A549 (cell line): ENCODE results near the gene GRM7. TPM values are rescaled to one million over a fixed set of nuclear protein-coding genes. Genes with fewer than 3 reads are reported as not detected.

ENCODE experiments used
- ATAC-seq, 2 experiments: fragments of 200-7000 bp in 1 of 2; fragments of >200 bp in 1 of 2; cut with Nextera tagmentation in 1 of 2; cut with Tn5 transposase in 1 of 2; 3 replicates each; pipeline versions ENCODE4 v1.8.0 to v1.9.1; 2018 to 2020; ENCODE audit warnings: mild to moderate bottlenecking in 1 of 2, moderate library complexity in 1 of 2
- CTCF ChIA-PET: fragments of 300-600 bp; sonication (Branson Sonifier 250); formaldehyde crosslinking; extraction: SDS; loops from one replicate; lab custom pipeline; 2021; ENCODE audit warnings: antibody characterized with exemption, inconsistent platforms; lab: Yijun Ruan, JAX
- POLR2A ChIA-PET: fragments of 350-600 bp; formaldehyde crosslinking; extraction: SDS; loops from one replicate; lab custom pipeline; 2021; ENCODE audit warnings: antibody characterized with exemption, inconsistent platforms; lab: Yijun Ruan, JAX
- DNase-seq, 2 experiments: peaks; one replicate each; pipeline versions ENCODE4 v3.0.0 to v3.0.0-alpha.2; 2011 to 2016; ENCODE audit warnings: low read depth in 1 of 2, low spot score in 1 of 2
- FAIRE-seq: peaks from 2 replicates; lab custom pipeline; 2011; peaks lifted over from hg19 to GRCh38; lab: Jason Lieb, UNC
- H3K27ac ChIP-seq, 2 experiments: fragments of >200 bp; sonication (Bioruptor Twin); formaldehyde crosslinking; 3 replicates each; pipeline ENCODE4 v1.5.1; 2016 to 2017
- H3K4me1 ChIP-seq: fragments of >200 bp; sonication (Bioruptor Twin); formaldehyde crosslinking; 3 replicates; pipeline ENCODE4 v1.6.1; 2016
- H3K4me2 ChIP-seq: fragments of >200 bp; sonication (Bioruptor Twin); formaldehyde crosslinking; 3 replicates; pipeline ENCODE4 v1.6.1; 2016
- H3K4me3 ChIP-seq: fragments of >200 bp; sonication (Bioruptor Twin); formaldehyde crosslinking; 3 replicates; pipeline ENCODE4 v1.5.1; 2016
- H3K9me3 ChIP-seq: fragments of >200 bp; sonication (Bioruptor Twin); formaldehyde crosslinking; 3 replicates; pipeline ENCODE4 v1.6.1; 2016
- BHLHE40 ChIP-seq: IDR thresholded peaks from 2 replicates; pipeline ENCODE4 v1.6.1; 2012; ENCODE audit warnings: low read depth, low read length, inconsistent platforms
- CBX8 ChIP-seq: fragments of 200-600 bp; sonication (generic); IDR thresholded peaks from 2 replicates; pipeline ENCODE4 v1.6.1; 2016
- CEBPB ChIP-seq, 2 experiments: fragments of >200 bp in 1 of 2; sonication (Bioruptor Twin) in 1 of 2; formaldehyde crosslinking in 1 of 2; IDR thresholded peaks; 2 replicates each; pipeline ENCODE4 v1.6.1; 2012 to 2016
- EHF ChIP-seq: fragments of 250-450 bp; sonication (Bioruptor Pico); IDR thresholded peaks from 2 replicates; pipeline ENCODE4 v1.5.0; 2020; ENCODE audit warnings: mild to moderate bottlenecking
- FOXS1 ChIP-seq: fragments of 250-450 bp; sonication (Bioruptor Pico); IDR thresholded peaks from 2 replicates; pipeline ENCODE4 v1.5.0; 2020; ENCODE audit warnings: mild to moderate bottlenecking, moderate library complexity
- HEYL ChIP-seq: fragments of 250-450 bp; sonication (Bioruptor Pico); IDR thresholded peaks from 2 replicates; pipeline ENCODE4 v1.8.0; 2021; ENCODE audit warnings: mild to moderate bottlenecking, moderate library complexity
- HOXA7 ChIP-seq: fragments of 250-450 bp; sonication (Bioruptor Pico); IDR thresholded peaks from 2 replicates; pipeline ENCODE4 v1.5.0; 2020; ENCODE audit warnings: mild to moderate bottlenecking, moderate library complexity
- HOXB5 ChIP-seq: fragments of 250-450 bp; sonication (Bioruptor Pico); IDR thresholded peaks from 2 replicates; pipeline ENCODE4 v1.5.0; 2020; ENCODE audit warnings: mild to moderate bottlenecking, moderate library complexity
- MAZ ChIP-seq: fragments of 150-350 bp; IDR thresholded peaks from 2 replicates; pipeline ENCODE4 v1.6.1; 2014; ENCODE audit warnings: antibody characterized with exemption, low read depth, low read length, borderline replicate concordance
- MYC ChIP-seq: IDR thresholded peaks from 2 replicates; pipeline ENCODE4 v1.6.1; 2012; ENCODE audit warnings: mild to moderate bottlenecking, inconsistent platforms, low read length, improper control_type of control experiment, borderline replicate concordance
- NFE2L2 ChIP-seq: fragments of 150-350 bp; conservative IDR thresholded peaks from 2 replicates; pipeline ENCODE4 v1.6.1; 2014; ENCODE audit warnings: low read length
- NPAS2 ChIP-seq: fragments of 250-450 bp; sonication (Bioruptor Pico); IDR thresholded peaks from 2 replicates; pipeline ENCODE4 v1.8.0; 2022; ENCODE audit warnings: mild to moderate bottlenecking, moderate library complexity, borderline replicate concordance
- NR3C1 ChIP-seq: fragments of >200 bp; sonication (Bioruptor Twin); formaldehyde crosslinking; IDR thresholded peaks from 3 replicates; pipeline ENCODE4 v1.6.1; 2017
- PHF8 ChIP-seq: fragments of 200-600 bp; sonication (generic); IDR thresholded peaks from 2 replicates; pipeline ENCODE4 v1.6.1; 2016; ENCODE audit warnings: low read depth, mild to moderate bottlenecking, antibody characterized with exemption, moderate library complexity, borderline replicate concordance
- POLR2A ChIP-seq: IDR thresholded peaks from 2 replicates; pipeline ENCODE4 v1.6.1; 2012; ENCODE audit warnings: mild to moderate bottlenecking, low read length
- RCOR1 ChIP-seq: fragments of 150-350 bp; IDR thresholded peaks from 2 replicates; pipeline ENCODE4 v1.6.1; 2014; ENCODE audit warnings: antibody characterized with exemption, low read length, low read depth
- RNF2 ChIP-seq: fragments of 200-600 bp; sonication (generic); IDR thresholded peaks from 2 replicates; pipeline ENCODE4 v1.6.1; 2016; ENCODE audit warnings: low read depth, mild to moderate bottlenecking, antibody characterized with exemption, moderate library complexity, borderline replicate concordance
- TFCP2L1 ChIP-seq: fragments of 250-450 bp; sonication (Bioruptor Pico); IDR thresholded peaks from 2 replicates; pipeline ENCODE4 v1.5.0; 2021; ENCODE audit warnings: mild to moderate bottlenecking
- TP53 ChIP-seq: fragments of 250-450 bp; sonication (Bioruptor Pico); IDR thresholded peaks from 2 replicates; pipeline ENCODE4 v1.5.0; 2021; ENCODE audit warnings: mild to moderate bottlenecking, moderate library complexity
- ZC3H11A ChIP-seq: fragments of 450-650 bp; IDR thresholded peaks from 2 replicates; pipeline ENCODE4 v1.6.1; 2014; ENCODE audit warnings: antibody characterized with exemption, mild to moderate bottlenecking
- WGBS: methylation state at CpG from one replicate; pipeline ENCODE4 v1.1.6; 2017; ENCODE audit errors: missing lambda C conversion rate; 5-methylcytosine and 5-hydroxymethylcytosine counted together
- polyA plus RNA-seq, 4 experiments: library from polyadenylated mRNA; depleted of rRNA in 3 of 4; stranded (reverse); fragments of >200 nt; fragmentation: RNase III in 1 of 4; extraction: RNeasy Plus Mini Kit Qiagen cat#74134 plus additional on column Dnase treatment in 1 of 4; gene quantifications; 2 replicates in 3 of 4; 3 replicates in 1 of 4; pipeline ENCODE4 v1.2.3, GENCODE V29; 2011 to 2017
- TF ChIP-seq, protein P1 (sequence below): IDR thresholded peaks from 2 replicates; pipeline ENCODE4 v1.6.1; 2012
- TF ChIP-seq, protein P2 (sequence below): IDR thresholded peaks from 2 replicates; pipeline ENCODE4 v1.6.1; 2012; ENCODE audit warnings: low read depth, borderline replicate concordance
- TF ChIP-seq, protein P3 (sequence below): fragments of 200-600 bp; sonication (generic); IDR thresholded peaks from 2 replicates; pipeline ENCODE4 v1.6.1; 2016; ENCODE audit warnings: antibody characterized with exemption, mild to moderate bottlenecking, moderate library complexity
- TF ChIP-seq, protein P4 (sequence below): fragments of >200 bp; sonication (Bioruptor Twin); formaldehyde crosslinking; IDR thresholded peaks from 3 replicates; pipeline ENCODE4 v1.5.1; 2016
- TF ChIP-seq, protein P5 (sequence below): fragments of >200 bp; sonication (Bioruptor Twin); formaldehyde crosslinking; IDR thresholded peaks from 3 replicates; pipeline ENCODE4 v1.6.1; 2016

Gene GRM7
- polyA plus RNA-seq, 2 of the 4 experiments (the other 2 are of a cell fraction) = not detected

DNA sequence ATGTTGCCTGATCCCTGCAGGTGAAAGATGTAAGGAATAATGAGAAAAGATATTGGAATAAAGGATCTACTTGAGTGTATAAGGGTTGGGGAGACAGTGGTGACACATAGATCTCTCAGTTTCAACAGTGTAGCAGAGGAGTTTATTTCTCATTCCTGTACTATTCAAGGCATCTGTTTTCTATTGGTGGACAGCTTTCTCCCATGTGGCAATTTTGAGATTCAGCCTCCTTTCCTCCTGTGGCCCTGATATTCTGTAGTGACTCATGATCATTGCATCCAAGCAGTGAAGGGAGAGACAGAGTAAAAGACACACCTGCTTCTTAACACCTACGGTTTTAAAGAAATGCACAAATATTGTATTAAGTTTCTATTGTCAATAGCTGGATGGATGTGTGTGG, 327.6 kb downstream of the GRM7 start:
- H3K4me1 ChIP-seq = no peaks in the 10 kb centered on the region
- DNase-seq = no peak
- ChIA-PET POLR2A (no interaction called here), CTCF (interaction anchor here (0.6 kb wide), 1 partner anchor 135 kb away, joined by 3 read pairs; no protein-coding TSS in a partner anchor)
- no peak for ATAC-seq
- no peak overlapping the region for H3K4me2 ChIP-seq
- no peaks in the 10 kb centered on the region for H3K9me3 ChIP-seq
- no peak overlapping the region for H3K27ac ChIP-seq
- no peak for FAIRE-seq
- 4% methylated on average over 1 of the region's 1 CpG for WGBS
- no peak overlapping the region for H3K4me3 ChIP-seq
- TF ChIP-seq RCOR1 = no peak
- no peak for TF ChIP-seq PHF8
- no peak for TF ChIP-seq CBX8
- no peak for TF ChIP-seq NR3C1
- no peak for TF ChIP-seq HOXA7
- TF ChIP-seq, protein P1, sequence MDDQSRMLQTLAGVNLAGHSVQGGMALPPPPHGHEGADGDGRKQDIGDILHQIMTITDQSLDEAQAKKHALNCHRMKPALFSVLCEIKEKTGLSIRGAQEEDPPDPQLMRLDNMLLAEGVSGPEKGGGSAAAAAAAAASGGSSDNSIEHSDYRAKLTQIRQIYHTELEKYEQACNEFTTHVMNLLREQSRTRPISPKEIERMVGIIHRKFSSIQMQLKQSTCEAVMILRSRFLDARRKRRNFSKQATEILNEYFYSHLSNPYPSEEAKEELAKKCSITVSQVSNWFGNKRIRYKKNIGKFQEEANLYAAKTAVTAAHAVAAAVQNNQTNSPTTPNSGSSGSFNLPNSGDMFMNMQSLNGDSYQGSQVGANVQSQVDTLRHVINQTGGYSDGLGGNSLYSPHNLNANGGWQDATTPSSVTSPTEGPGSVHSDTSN = no peak
- TF ChIP-seq MAZ = no peak
- no peak for TF ChIP-seq TFCP2L1
- TF ChIP-seq ZC3H11A = no peak
- TF ChIP-seq, protein P2, sequence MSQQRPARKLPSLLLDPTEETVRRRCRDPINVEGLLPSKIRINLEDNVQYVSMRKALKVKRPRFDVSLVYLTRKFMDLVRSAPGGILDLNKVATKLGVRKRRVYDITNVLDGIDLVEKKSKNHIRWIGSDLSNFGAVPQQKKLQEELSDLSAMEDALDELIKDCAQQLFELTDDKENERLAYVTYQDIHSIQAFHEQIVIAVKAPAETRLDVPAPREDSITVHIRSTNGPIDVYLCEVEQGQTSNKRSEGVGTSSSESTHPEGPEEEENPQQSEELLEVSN = no peak

DNA sequence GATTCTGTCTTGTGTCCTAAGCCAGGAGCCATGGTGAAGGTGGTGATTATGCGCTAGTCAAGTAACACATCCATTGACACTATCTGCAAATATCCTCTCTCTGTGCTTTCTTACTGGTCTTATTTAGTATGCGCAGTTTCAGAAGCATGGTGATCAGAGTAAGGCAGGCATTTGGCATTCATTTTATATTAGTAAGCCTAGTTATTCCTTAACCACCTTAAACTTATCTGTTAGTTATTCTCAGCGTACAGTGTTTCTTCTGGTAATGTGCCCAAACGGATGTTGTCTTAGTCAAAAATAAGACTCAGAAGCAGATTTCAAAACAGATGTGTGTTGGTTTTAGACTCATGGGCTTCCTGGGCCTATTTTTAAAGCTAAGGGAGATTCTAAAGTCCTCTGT, 329.2 kb downstream of the GRM7 start:
- FAIRE-seq = no peak
- no peaks in the 10 kb centered on the region for H3K4me1 ChIP-seq
- CTCF ChIA-PET = no interaction called here
- TF ChIP-seq HOXB5 (CRISPR knock-in tag) (no peak), RNF2 (no peak), HEYL (CRISPR knock-in tag) (no peak), CEBPB (IDR thresholded peaks at IDR 0.05) (no peak), POLR2A (no peak), NFE2L2 (no peak), NPAS2 (no peak), TP53 (CRISPR knock-in tag) (no peak), FOXS1 (no peak), EHF (CRISPR knock-in tag) (no peak), BHLHE40 (no peak), MYC (no peak)
- TF ChIP-seq, protein P3, sequence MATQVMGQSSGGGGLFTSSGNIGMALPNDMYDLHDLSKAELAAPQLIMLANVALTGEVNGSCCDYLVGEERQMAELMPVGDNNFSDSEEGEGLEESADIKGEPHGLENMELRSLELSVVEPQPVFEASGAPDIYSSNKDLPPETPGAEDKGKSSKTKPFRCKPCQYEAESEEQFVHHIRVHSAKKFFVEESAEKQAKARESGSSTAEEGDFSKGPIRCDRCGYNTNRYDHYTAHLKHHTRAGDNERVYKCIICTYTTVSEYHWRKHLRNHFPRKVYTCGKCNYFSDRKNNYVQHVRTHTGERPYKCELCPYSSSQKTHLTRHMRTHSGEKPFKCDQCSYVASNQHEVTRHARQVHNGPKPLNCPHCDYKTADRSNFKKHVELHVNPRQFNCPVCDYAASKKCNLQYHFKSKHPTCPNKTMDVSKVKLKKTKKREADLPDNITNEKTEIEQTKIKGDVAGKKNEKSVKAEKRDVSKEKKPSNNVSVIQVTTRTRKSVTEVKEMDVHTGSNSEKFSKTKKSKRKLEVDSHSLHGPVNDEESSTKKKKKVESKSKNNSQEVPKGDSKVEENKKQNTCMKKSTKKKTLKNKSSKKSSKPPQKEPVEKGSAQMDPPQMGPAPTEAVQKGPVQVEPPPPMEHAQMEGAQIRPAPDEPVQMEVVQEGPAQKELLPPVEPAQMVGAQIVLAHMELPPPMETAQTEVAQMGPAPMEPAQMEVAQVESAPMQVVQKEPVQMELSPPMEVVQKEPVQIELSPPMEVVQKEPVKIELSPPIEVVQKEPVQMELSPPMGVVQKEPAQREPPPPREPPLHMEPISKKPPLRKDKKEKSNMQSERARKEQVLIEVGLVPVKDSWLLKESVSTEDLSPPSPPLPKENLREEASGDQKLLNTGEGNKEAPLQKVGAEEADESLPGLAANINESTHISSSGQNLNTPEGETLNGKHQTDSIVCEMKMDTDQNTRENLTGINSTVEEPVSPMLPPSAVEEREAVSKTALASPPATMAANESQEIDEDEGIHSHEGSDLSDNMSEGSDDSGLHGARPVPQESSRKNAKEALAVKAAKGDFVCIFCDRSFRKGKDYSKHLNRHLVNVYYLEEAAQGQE = no peak
- TF ChIP-seq, protein P4, sequence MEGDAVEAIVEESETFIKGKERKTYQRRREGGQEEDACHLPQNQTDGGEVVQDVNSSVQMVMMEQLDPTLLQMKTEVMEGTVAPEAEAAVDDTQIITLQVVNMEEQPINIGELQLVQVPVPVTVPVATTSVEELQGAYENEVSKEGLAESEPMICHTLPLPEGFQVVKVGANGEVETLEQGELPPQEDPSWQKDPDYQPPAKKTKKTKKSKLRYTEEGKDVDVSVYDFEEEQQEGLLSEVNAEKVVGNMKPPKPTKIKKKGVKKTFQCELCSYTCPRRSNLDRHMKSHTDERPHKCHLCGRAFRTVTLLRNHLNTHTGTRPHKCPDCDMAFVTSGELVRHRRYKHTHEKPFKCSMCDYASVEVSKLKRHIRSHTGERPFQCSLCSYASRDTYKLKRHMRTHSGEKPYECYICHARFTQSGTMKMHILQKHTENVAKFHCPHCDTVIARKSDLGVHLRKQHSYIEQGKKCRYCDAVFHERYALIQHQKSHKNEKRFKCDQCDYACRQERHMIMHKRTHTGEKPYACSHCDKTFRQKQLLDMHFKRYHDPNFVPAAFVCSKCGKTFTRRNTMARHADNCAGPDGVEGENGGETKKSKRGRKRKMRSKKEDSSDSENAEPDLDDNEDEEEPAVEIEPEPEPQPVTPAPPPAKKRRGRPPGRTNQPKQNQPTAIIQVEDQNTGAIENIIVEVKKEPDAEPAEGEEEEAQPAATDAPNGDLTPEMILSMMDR = no peak
- TF ChIP-seq, protein P5, sequence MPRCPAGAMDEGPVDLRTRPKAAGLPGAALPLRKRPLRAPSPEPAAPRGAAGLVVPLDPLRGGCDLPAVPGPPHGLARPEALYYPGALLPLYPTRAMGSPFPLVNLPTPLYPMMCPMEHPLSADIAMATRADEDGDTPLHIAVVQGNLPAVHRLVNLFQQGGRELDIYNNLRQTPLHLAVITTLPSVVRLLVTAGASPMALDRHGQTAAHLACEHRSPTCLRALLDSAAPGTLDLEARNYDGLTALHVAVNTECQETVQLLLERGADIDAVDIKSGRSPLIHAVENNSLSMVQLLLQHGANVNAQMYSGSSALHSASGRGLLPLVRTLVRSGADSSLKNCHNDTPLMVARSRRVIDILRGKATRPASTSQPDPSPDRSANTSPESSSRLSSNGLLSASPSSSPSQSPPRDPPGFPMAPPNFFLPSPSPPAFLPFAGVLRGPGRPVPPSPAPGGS = no peak
- TF ChIP-seq, all 56 proteins: peak for 0
- POLR2A ChIA-PET = no interaction called here
- DNase-seq (no peak), ATAC-seq (no peak)
- H3K4me2 ChIP-seq = no peak overlapping the region
- WGBS = 34% methylated on average over 4 of the region's 4 CpGs
- H3K9me3 ChIP-seq = no peaks in the 10 kb centered on the region
- H3K27ac ChIP-seq = no peak overlapping the region
- H3K4me3 ChIP-seq = no peak overlapping the region
